GM12892 (cell line): Measurements from ENCODE around the gene PTK7.

ENCODE experiments used
- POLR2A ChIP-seq: IDR thresholded peaks from 2 replicates; pipeline ENCODE4 v1.6.1; 2011; ENCODE audit warnings: low read depth, low read length, control low read depth
- POLR2AphosphoS5 ChIP-seq: IDR thresholded peaks from 2 replicates; pipeline ENCODE4 v1.6.1; 2011; ENCODE audit warnings: low read depth, low read length, control low read depth

DNA sequence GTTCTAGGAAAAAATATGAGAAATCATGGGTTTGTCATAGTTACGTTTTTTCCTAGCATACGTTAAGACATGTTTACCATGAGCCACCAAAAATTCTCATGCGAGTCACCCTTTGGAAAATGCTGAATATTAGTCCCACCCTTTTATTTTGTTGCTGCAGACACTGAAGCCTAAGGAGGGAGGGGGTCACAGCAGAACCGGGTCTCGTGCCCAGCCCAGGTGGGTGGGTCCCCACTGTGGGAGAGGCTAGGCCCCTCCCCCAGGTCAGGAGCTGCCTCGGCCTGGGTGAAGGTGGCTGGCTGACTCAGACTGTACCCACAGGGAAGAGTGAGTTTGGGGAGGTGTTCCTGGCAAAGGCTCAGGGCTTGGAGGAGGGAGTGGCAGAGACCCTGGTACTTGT lies 68.8 kb downstream of the PTK7 start:
- no peak for TF ChIP-seq POLR2AphosphoS5
- no peak for TF ChIP-seq POLR2A
